ENCODE measurements around the gene THBS2. TPM values are rescaled to one million over a fixed set of nuclear protein-coding genes. Genes with fewer than 3 reads are reported as not detected.

The THBS2 gene
- total RNA-seq, 1 experiment from 2014 or later: not detected

DNA sequence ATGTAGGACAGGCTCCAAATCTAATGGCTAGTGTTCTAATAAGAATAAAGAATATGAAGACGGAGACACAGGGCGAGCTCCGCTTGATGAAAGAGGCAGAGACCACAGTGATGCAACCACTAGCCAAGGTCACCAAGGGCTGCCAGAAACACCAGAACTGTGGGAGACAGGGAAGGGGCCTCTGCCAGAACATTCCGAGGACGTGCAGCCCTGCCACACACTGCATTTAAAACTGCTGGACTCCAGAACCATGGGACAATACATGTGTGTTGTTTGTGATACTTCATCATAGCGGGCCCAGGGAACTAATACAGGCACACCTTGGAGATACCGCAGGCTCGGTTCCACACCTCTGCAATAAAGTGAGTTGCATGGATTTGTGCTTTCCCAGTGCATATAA is 2.9 kb upstream of the THBS2 start:
- H3K36me3 Mint-ChIP-seq (ENCODE audit: insufficient read depth, unreplicated experiment): peaks cover 7% of the 10 kb centered on the region
- no peaks in the 10 kb centered on the region for H3K4me1 Mint-ChIP-seq (ENCODE audit: insufficient read depth, unreplicated experiment)
- H3K27me3 Mint-ChIP-seq (ENCODE audit: insufficient read depth, unreplicated experiment): no peaks in the 10 kb centered on the region
- no peak for DNase-seq (ENCODE audit: unreplicated experiment)
- H3K27ac Mint-ChIP-seq (ENCODE audit: low read depth, unreplicated experiment): no peak overlapping the region
- no peak overlapping the region for H3K4me3 Mint-ChIP-seq (ENCODE audit: unreplicated experiment)
- POLR2A ChIA-PET: no interaction called here
- BruUV-seq (replicated peaks): no TSS peak
- no peaks in the 10 kb centered on the region for H3K9me3 Mint-ChIP-seq (ENCODE audit: unreplicated experiment)
- CTCF ChIA-PET: no interaction called here
- TF ChIP-seq, protein P1, sequence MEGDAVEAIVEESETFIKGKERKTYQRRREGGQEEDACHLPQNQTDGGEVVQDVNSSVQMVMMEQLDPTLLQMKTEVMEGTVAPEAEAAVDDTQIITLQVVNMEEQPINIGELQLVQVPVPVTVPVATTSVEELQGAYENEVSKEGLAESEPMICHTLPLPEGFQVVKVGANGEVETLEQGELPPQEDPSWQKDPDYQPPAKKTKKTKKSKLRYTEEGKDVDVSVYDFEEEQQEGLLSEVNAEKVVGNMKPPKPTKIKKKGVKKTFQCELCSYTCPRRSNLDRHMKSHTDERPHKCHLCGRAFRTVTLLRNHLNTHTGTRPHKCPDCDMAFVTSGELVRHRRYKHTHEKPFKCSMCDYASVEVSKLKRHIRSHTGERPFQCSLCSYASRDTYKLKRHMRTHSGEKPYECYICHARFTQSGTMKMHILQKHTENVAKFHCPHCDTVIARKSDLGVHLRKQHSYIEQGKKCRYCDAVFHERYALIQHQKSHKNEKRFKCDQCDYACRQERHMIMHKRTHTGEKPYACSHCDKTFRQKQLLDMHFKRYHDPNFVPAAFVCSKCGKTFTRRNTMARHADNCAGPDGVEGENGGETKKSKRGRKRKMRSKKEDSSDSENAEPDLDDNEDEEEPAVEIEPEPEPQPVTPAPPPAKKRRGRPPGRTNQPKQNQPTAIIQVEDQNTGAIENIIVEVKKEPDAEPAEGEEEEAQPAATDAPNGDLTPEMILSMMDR (IDR thresholded peaks at IDR 0.05; ENCODE audit: unreplicated experiment): no peak
- intact Hi-C loops (cut with micrococcal nuclease): no loop called here

- peaks cover 7% of the 10 kb centered on the region for H3K36me3 Mint-ChIP-seq (ENCODE audit: insufficient read depth, unreplicated experiment)
- CTCF ChIA-PET: no interaction called here
Observed at GRCh38 chr6:169256061-169256460, 2.4 kb upstream of the THBS2 start.

GRCh38 chr6:169255643-169256042 is 2.0 kb upstream of the THBS2 start:
- Mint-ChIP-seq H3K4me1 (ENCODE audit: insufficient read depth, unreplicated experiment) (peaks cover 3% of the 10 kb centered on the region), H3K4me3 (ENCODE audit: unreplicated experiment) (no peak overlapping the region), H3K27me3 (ENCODE audit: insufficient read depth, unreplicated experiment) (no peaks in the 10 kb centered on the region), H3K36me3 (ENCODE audit: insufficient read depth, unreplicated experiment) (peaks cover 7% of the 10 kb centered on the region), H3K27ac (ENCODE audit: low read depth, unreplicated experiment) (no peak overlapping the region), H3K9me3 (ENCODE audit: unreplicated experiment) (no peaks in the 10 kb centered on the region)
- CTCF ChIA-PET: no interaction called here
- DNase-seq (ENCODE audit: unreplicated experiment): no peak
- intact Hi-C loops (cut with micrococcal nuclease): no loop called here
- POLR2A ChIA-PET: no interaction called here
- no TSS peak for BruUV-seq (replicated peaks)
- TF ChIP-seq, protein P1 (IDR thresholded peaks at IDR 0.05; ENCODE audit: unreplicated experiment): no peak

More at GRCh38 chr6:169256061-169256460, 2.4 kb upstream of the THBS2 start:
- H3K4me3 Mint-ChIP-seq (ENCODE audit: unreplicated experiment): no peak overlapping the region
- TF ChIP-seq, protein P1 (IDR thresholded peaks at IDR 0.05; ENCODE audit: unreplicated experiment): no peak
- no peaks in the 10 kb centered on the region for H3K4me1 Mint-ChIP-seq (ENCODE audit: insufficient read depth, unreplicated experiment)
- intact Hi-C loops (cut with micrococcal nuclease): no loop called here
- H3K27me3 Mint-ChIP-seq (ENCODE audit: insufficient read depth, unreplicated experiment): no peaks in the 10 kb centered on the region
- no peak for DNase-seq (ENCODE audit: unreplicated experiment)
- H3K9me3 Mint-ChIP-seq (ENCODE audit: unreplicated experiment): no peaks in the 10 kb centered on the region
- BruUV-seq (replicated peaks): no TSS peak
- POLR2A ChIA-PET: no interaction called here
- no peak overlapping the region for H3K27ac Mint-ChIP-seq (ENCODE audit: low read depth, unreplicated experiment)

GRCh38 chr6:169254456-169255316 is 1.0 kb upstream of the THBS2 start:
- H3K27ac Mint-ChIP-seq (ENCODE audit: low read depth, unreplicated experiment): no peak overlapping the region

More at GRCh38 chr6:169254456-169255316, 1.0 kb upstream of the THBS2 start:
- no peak for DNase-seq (ENCODE audit: unreplicated experiment)
- Mint-ChIP-seq H3K36me3 (ENCODE audit: insufficient read depth, unreplicated experiment) (peaks cover 7% of the 10 kb centered on the region), H3K27me3 (ENCODE audit: insufficient read depth, unreplicated experiment) (no peaks in the 10 kb centered on the region), H3K9me3 (ENCODE audit: unreplicated experiment) (no peaks in the 10 kb centered on the region), H3K4me3 (ENCODE audit: unreplicated experiment) (no peak overlapping the region), H3K4me1 (ENCODE audit: insufficient read depth, unreplicated experiment) (peaks cover 6% of the 10 kb centered on the region)
- TF ChIP-seq, protein P1 (IDR thresholded peaks at IDR 0.05; ENCODE audit: unreplicated experiment): no peak
- ChIA-PET CTCF (interaction anchor here (1.1 kb wide), 1 partner anchor 9 kb away, joined by 4 read pairs; no protein-coding TSS in a partner anchor), POLR2A (interaction anchor here (0.5 kb wide), 1 partner anchor 1112 kb away, joined by 3 read pairs; no protein-coding TSS in a partner anchor)
- intact Hi-C loops (cut with micrococcal nuclease): no loop called here
- BruUV-seq (replicated peaks): no TSS peak
